ENCODE measurements around the gene OPA1.

The OPA1 gene

DNA sequence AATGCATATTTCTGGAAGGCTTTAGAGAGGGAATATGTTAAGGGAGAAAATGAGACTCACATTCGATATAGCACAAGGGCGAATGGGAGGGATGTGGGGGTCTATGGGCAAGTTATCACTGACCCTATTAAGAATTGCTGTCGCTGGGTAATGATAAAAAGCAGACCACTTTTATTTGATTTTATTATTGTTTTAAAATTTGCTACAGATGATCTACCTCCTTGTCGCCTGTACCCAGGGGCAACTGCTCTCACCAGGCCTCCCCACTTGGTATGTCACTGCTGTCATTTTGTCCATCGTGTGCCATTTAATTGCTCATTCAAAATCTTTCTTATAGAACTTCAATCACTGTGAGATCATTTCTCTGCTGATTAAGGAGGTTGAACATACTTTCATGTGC, 153.8 kb downstream of the OPA1 start:
- DNase-seq: no peak

Data from activated CD4-positive, alpha-beta T cell treated with anti-CD3 and anti-CD28 coated beads, Interleukin-2, amount 50 U/mL, for 48 hours (primary cell).